ENCODE data around the gene CRTAC1. TPM values are rescaled to one million over a fixed set of nuclear protein-coding genes. Genes with fewer than 3 reads are reported as not detected.

Gene CRTAC1
- total RNA-seq, 1 experiment from 2014 or later: 0.46 TPM

DNA sequence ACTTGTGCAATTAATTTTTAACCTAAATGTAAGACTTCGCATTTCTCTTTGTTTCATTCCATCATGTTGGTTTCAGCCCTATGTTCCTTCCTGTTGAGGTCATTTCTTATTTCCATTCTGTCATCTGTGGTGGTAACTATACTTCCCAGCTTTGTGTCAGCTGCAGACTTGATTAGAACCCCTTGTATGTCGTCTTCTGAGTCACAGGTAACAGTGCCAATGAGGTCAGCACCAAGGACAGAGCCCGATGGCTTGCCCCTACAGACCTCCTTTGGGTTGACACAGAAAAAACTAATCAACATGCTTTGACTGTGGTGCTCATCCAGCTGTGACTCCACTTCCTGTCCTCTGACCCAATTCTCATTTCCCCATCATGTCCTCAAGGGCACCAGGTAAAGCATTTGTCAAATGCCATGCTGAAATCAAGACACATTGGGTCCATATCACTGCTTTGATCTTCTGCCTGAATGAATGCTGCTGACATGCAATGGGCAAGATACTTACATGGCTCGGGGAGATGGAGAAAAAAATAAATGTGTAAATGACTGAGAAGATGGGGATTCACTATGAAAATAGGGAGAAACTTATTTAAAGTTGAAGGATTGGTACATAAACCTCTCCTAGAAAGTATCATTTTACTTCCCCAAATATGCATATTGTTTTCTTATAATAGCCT, 25.6 kb upstream of the CRTAC1 start:
- Histone ChIP-seq H3K18ac (ENCODE audit: insufficient read length, low read depth, low read length) (no peak overlapping the region), H4K91ac (ENCODE audit: insufficient read length, low read depth, low read length) (no peak overlapping the region), H3T11ph (ENCODE audit: low read length) (no peak overlapping the region), H2BK5ac (ENCODE audit: insufficient read length, low read length) (no peak overlapping the region), H3K27me3 (ENCODE audit: insufficient read depth, low read length) (no peaks in the 10 kb centered on the region), H3K4ac (ENCODE audit: low read depth, low read length) (no peak overlapping the region), H3K23me2 (ENCODE audit: insufficient read length, low read depth, low read length, poor library complexity, severe bottlenecking) (no peaks in the 10 kb centered on the region), H2AFZ (ENCODE audit: low read length) (no peak overlapping the region), H3K56ac (ENCODE audit: insufficient read length, low read depth, low read length) (no peak overlapping the region), H2BK12ac (ENCODE audit: insufficient read length, low read depth, low read length) (no peak overlapping the region), H3K9me3 (ENCODE audit: control insufficient read depth, low read depth, low read length) (no peaks in the 10 kb centered on the region), H2BK20ac (ENCODE audit: low read depth, low read length, poor library complexity, severe bottlenecking) (no peak overlapping the region), H3K9ac (ENCODE audit: extremely low read depth, insufficient read length, low read length) (no peak overlapping the region), H3K27ac (ENCODE audit: insufficient read length, low read depth, low read length) (no peak overlapping the region), H3K79me2 (ENCODE audit: insufficient read depth, low read length) (no peaks in the 10 kb centered on the region), H4K5ac (ENCODE audit: insufficient read length, low read depth, low read length) (no peak overlapping the region), H3K23ac (ENCODE audit: insufficient read length, low read depth, low read length) (no peak overlapping the region), H3K14ac (ENCODE audit: insufficient read depth, low read length) (no peak overlapping the region), H3K4me2 (ENCODE audit: insufficient read depth, insufficient read length, low read length) (no peak overlapping the region), H2AK5ac (ENCODE audit: insufficient read length, low read length) (no peak overlapping the region), H4K8ac (replicated peaks; ENCODE audit: insufficient read length, low read depth, low read length) (no peak overlapping the region), H3K79me1 (ENCODE audit: insufficient read depth, low read depth, low read length, poor library complexity, severe bottlenecking) (no peaks in the 10 kb centered on the region), H2BK120ac (ENCODE audit: low read depth, low read length, poor library complexity, severe bottlenecking) (no peak overlapping the region), H2BK15ac (ENCODE audit: low read depth, low read length) (no peak overlapping the region), H4K20me1 (ENCODE audit: control insufficient read depth, insufficient read depth, insufficient read length) (no peaks in the 10 kb centered on the region), H3K4me1 (ENCODE audit: insufficient read depth, low read length) (no peaks in the 10 kb centered on the region)
- Mint-ChIP-seq H3K9me3 (no peaks in the 10 kb centered on the region), H3K4me1 (no peaks in the 10 kb centered on the region), H3K4me3 (no peak overlapping the region), H3K27ac (no peak overlapping the region), H3K36me3 (ENCODE audit: insufficient read depth in 1 of 3, low read depth in 3 of 3) (no peaks in the 10 kb centered on the region), H3K27me3 (ENCODE audit: low read depth) (peaks cover 33% of the 10 kb centered on the region)
- peak; percentile 69 for DNase-seq
- no CpG with 5 or more reads among the region's 4 CpGs for WGBS (ENCODE audit: extremely low coverage, insufficient read length, low lambda C conversion rate)
- TF ChIP-seq, protein P1, sequence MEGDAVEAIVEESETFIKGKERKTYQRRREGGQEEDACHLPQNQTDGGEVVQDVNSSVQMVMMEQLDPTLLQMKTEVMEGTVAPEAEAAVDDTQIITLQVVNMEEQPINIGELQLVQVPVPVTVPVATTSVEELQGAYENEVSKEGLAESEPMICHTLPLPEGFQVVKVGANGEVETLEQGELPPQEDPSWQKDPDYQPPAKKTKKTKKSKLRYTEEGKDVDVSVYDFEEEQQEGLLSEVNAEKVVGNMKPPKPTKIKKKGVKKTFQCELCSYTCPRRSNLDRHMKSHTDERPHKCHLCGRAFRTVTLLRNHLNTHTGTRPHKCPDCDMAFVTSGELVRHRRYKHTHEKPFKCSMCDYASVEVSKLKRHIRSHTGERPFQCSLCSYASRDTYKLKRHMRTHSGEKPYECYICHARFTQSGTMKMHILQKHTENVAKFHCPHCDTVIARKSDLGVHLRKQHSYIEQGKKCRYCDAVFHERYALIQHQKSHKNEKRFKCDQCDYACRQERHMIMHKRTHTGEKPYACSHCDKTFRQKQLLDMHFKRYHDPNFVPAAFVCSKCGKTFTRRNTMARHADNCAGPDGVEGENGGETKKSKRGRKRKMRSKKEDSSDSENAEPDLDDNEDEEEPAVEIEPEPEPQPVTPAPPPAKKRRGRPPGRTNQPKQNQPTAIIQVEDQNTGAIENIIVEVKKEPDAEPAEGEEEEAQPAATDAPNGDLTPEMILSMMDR (conservative IDR thresholded peaks at IDR 0.05): no peak

Measured in H9 (cell line).